ENCODE data around the gene TOM1L1. TPM values are rescaled to one million over a fixed set of nuclear protein-coding genes. Genes with fewer than 3 reads are reported as not detected.

Gene TOM1L1
- total RNA-seq (ENCODE audit: low replicate concordance), result 3.8 and 5.8 TPM in 2 replicates

GRCh38 chr17:54900457-54901229, at the start of gene TOM1L1:
TOM1L1 (plus strand) TSS chr17:54900852; CDS start chr17:54900866, 14 bp downstream.
- TF ChIP-seq CTCF (IDR thresholded peaks at IDR 0.05; ENCODE audit: insufficient read depth, low read length), result no peak

GRCh38 chr17:54859187-54859586, 41.5 kb upstream of the TOM1L1 start:
- no peak for DNase-seq (ENCODE audit: low read depth)
- no peak overlapping the region for H3K4me3 ChIP-seq (ENCODE audit: low read depth, low read length)
- TF ChIP-seq CTCF (IDR thresholded peaks at IDR 0.05; ENCODE audit: insufficient read depth, low read length), result no peak

More at GRCh38 chr17:54900457-54901229, at the start of gene TOM1L1:
- peak; percentile 45 for DNase-seq (ENCODE audit: low read depth)
- H3K4me3 ChIP-seq (ENCODE audit: low read depth, low read length), result peak within 1 kb of the TSS; percentile 76

- no peak for DNase-seq (ENCODE audit: low read depth)
- no peak for TF ChIP-seq CTCF (IDR thresholded peaks at IDR 0.05; ENCODE audit: insufficient read depth, low read length)
- H3K4me3 ChIP-seq (ENCODE audit: low read depth, low read length), result no peak overlapping the region
Observed at GRCh38 chr17:54860617-54861470, 39.8 kb upstream of the TOM1L1 start.

- no peak for TF ChIP-seq CTCF (IDR thresholded peaks at IDR 0.05; ENCODE audit: insufficient read depth, low read length)
- DNase-seq (ENCODE audit: low read depth), result no peak
- no peak overlapping the region for H3K4me3 ChIP-seq (ENCODE audit: low read depth, low read length)
Observed at GRCh38 chr17:54861471-54861983, 39.1 kb upstream of the TOM1L1 start.

- no peak overlapping the region for H3K4me3 ChIP-seq (ENCODE audit: low read depth, low read length)
- TF ChIP-seq CTCF (IDR thresholded peaks at IDR 0.05; ENCODE audit: insufficient read depth, low read length), result no peak
- DNase-seq (ENCODE audit: low read depth), result no peak
Observed at GRCh38 chr17:54863176-54863575, 37.5 kb upstream of the TOM1L1 start.

GRCh38 chr17:54864070-54864469, 36.6 kb upstream of the TOM1L1 start:
- H3K4me3 ChIP-seq (ENCODE audit: low read depth, low read length), result no peak overlapping the region
- TF ChIP-seq CTCF (IDR thresholded peaks at IDR 0.05; ENCODE audit: insufficient read depth, low read length), result no peak
- DNase-seq (ENCODE audit: low read depth), result no peak
